22Rv1 (cell line): Measurements from ENCODE around the gene CNTLN.

Experiments used
- CTCF ChIP-seq: fragments of 450-650 bp; IDR thresholded peaks from 2 replicates; pipeline ENCODE4 v1.5.1; 2017; ENCODE audit warnings: mild to moderate bottlenecking
- ZFX ChIP-seq: fragments of 450-650 bp; IDR thresholded peaks from 2 replicates; pipeline ENCODE4 v1.6.1; 2017; ENCODE audit warnings: antibody characterized with exemption, borderline replicate concordance

- no peak for TF ChIP-seq CTCF
- TF ChIP-seq ZFX = no peak
These were observed 95.2 kb downstream of the CNTLN start for GRCh38 chr9:17229945-17230560.
